Measurements from ENCODE around the gene MAPKAPK3.
A peak's percentile ranks its signal among the peaks of the same experiment; 100 is the strongest.

Gene MAPKAPK3

DNA sequence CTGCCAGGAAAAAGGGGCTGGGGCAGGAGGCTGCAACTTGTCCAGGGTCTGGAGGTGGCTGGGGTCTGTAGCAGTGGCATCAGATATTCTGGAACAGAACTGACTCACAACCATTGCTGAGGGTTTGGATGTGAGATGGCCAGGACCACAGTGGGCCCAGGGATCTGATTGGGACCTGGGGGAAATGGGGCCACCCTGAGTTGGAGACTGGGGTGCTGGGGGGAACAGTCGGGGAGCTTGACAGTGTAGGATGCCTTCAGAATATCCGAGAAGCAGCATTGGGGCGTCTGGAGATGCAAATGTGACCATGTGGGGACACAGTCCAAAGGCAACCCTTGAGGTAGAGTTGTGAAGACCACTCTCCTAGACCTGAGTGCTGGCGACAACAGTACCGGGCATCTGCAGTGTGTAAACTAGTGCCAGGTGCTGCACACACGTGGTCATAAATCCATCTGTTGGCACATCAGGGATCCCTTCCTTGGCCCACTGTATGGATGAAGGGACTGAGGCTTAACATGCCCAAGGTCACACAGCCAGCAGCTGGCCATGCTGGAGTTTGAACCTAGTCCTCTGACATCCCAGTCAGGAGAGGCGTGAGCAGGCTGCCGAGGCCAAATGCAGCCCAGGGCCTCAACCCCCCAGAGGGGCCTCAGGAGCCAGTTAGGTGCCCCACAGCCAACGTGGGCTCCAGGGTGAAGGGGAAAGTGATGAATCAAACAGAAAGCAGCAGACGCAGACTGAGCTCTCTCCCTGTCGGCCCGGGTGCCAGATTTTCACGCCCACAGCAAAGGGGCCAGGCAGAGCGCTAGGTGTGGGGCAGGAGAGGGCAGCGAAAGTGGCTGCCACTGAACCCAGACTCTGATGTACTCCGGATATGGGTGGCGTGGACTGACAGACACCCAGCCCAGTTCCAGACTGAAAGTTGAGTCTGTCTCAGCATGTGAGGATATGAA lies 28.9 kb upstream of the MAPKAPK3 start:
- no peak for DNase-seq (ENCODE audit: low spot score)

DNA sequence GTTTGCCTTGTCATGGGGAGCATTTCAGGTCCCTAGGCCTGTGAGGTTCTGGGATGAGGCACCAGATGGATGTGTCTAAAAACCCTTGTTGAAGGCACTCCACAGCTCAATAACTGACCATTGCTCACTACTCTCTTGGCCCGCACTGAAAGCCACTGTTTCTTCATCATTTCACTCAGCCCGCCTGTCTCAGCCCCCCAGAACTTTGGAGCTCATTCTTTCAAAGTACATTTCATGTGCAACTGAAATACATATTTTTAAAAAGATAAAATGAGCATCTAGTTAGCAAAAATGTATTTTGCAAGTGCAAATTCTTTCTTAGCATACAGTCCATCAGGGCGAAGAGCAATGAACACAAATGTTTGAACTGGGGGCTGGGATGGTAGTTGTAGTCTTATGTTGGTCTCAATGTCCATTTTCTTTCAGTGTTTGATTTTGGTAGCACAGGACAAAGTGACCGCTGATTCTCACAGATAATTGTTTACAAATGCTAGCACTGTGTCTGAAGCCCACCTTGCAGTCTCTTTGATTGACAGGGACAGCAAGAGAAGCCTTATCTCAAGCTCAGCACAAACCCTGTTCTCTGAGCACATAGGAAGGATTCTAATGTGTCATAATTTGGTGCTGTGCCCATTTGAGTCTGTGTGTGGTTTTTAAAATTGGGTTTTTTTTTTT lies 28.1 kb upstream of the MAPKAPK3 start:
- no peak for DNase-seq (ENCODE audit: low spot score)

DNA sequence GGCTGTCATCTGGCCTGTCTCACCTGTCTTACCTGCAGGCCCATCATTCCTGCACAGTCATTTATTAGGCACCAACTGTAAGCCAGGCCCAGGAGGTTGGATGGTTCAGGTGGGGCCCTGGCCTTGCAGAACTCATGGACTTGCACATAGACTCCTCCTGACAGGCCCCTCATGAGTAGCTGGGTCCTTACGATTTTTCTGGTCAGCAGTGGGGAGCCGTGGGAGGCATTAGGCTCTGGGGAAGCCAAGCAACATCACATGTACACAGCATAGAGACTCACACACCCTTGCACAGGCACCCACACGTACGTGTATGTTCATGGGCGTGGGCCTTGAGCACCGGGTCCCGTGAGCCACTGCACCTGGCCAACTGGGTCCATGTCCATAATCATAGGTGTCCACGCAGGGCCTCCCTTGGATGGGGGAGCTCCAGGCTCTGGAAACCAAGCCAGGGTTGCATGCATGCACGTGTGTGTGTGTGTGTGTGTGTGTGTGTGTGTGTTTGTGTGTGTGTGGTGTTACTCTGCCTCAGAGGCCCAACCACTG lies 25.7 kb upstream of the MAPKAPK3 start:
- no peak for DNase-seq (ENCODE audit: low spot score)

DNA sequence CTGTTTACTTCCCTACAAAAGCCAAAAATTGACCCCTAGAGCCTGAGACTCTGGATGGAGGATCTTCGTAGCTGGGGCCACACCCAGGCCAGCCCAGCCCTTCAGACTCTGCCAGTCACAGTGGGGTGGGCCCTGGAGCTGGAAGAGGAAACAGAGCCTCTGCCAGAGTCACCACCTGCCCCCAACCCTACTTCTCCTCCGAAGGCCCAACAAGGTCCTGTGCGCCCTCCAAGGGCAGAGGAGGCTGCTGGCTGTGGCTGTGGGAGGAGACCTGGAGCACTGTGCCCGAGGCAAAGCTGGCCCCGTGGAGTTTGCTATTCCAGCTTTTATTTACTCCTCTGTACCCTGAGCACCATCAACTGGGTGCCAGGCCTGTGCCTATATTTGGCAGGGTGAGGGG lies 24.4 kb upstream of the MAPKAPK3 start:
- no peak for DNase-seq (ENCODE audit: low spot score)

DNA sequence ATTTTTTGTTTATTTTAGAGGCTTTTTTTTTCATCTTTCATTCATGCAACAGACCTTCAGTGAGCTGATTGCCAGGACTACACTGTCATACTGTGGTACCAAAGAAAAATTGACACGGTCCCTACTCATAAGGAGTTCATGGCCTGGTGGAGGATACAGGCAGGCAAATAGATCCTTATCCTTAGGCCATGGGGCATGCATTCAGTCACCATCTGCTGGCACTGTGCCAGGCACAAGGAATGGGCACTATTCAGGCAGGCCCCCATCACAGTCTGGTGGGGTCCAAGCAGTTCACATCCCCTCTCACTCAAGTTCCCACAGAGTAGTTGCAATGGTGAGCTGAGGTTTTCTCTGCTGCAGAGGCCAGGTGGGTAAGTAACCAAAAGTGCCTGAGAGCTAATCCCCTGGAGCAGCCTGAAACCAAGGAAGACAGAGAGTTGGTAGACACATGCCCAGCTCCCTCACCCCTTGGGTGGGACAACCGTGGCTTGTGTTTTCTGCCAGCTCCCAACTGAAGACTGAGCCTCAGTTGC lies 22.6 kb upstream of the MAPKAPK3 start:
- no peak for DNase-seq (ENCODE audit: low spot score)

DNA sequence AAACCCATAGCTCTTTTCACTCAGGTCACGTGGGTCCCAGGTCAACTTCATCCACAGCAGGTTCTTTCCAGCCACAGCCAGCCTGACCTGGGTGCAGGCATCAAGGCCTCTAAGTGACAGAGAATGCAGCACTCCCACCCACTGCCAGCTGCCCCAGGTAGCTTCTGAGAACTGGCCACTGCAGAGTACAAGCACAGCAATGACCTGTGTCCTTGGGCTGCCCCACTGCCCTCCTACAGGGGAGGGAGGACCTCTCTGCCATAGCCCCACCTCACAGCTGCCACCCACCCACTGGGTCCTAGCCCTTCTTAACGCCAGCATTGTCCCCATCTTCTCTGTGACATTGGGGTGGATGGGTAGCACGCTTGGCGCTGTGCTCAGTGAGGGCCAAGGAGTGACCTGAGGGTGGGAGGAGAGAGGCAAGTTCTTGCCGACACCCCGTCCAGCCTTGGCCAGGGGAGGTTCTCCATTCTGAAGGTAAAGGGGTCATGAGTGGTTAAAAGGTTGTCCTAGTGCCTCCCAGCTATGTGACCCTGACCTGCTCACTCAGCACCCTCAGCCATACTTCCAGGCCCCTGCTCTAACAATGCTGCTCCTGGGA lies 17.7 kb upstream of the MAPKAPK3 start:
- no peak for DNase-seq (ENCODE audit: low spot score)

DNA sequence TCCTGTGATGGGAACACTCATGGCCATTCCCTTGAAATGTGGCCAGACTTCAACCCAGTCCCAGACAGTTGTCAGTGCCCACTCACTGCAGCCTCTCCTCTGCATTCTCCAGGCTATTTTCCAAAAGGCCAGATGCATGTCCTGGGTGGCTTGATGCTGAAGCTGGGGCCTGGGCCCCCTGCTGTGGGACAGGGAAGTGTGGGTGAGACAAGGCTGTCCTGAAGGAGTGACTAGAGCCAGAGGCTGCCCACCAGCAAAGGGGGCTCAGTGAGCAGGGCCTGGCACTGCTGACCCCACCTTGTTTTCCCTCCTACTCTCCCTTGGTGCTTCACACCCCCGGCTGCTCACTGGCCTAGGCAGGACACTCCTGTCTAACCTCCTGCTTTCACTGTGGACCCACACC lies 17.2 kb upstream of the MAPKAPK3 start:
- DNase-seq (ENCODE audit: low spot score) = no peak

DNA sequence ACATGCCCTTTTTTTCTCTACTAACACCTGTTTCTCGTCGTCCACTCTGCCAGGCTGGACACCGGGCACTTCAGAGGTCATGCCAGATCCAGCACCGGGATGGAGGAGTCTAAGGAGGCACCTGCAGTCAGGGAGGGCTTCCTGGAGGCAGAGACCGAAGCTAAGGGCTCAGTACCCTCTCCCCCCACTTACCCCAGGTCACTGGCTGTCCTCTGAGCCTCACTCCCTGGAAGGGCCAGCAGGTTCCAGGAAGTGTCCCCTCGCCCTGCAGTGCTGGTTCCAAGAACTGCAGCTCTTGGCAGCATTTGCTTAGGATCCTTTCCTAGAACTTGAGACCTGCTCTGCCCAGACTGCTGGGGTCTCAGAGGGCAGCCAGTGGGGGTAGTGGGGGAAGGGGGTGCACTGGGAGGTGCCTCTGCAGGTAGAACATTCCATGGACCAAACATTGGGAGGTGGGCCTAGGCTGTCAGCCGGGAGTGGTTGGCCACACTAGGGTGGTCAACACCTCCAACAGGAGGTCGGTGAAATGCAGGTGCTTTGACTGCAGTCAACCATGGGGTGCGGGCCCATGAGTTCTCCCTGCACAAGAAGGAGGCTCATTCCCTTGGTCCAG lies 16.7 kb upstream of the MAPKAPK3 start:
- DNase-seq (ENCODE audit: low spot score) = no peak

DNA sequence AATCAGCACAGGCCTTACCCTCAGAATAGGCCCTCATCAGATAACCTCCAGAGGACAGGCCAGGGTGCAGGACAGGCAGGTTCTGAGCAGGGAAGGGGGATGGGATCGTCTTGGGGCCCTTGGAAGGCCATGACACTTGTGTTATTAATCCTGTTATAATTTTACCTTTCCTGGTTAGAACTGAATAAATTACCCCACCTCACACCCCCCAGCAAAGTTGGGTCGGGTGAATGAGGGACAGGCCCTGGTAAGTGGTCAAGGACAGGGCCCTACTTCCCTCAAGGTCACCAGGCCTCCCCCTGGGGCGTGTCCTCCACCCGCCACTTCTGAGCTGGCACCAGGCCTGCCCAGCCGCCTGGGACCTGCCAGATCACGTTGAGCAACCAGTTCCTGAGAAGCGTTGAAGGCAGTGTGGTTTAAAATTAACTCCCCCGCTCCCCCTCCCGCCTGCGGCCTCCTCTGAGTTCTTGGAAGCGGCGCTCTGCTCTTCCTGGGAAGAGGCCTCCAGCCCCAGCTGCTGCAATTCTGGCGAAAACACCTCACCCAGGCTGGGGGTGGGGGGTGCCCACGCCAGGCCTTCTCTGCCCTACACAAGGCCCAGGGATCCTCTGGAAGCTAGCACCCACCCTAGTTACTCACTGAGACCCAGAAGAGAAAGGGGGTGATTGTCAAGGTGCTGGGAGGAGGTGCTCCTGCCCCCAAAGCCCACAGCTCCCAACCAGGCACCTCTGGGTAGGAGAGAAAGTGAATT lies 15.9 kb upstream of the MAPKAPK3 start:
- DNase-seq (ENCODE audit: low spot score) = peak; percentile 88

DNA sequence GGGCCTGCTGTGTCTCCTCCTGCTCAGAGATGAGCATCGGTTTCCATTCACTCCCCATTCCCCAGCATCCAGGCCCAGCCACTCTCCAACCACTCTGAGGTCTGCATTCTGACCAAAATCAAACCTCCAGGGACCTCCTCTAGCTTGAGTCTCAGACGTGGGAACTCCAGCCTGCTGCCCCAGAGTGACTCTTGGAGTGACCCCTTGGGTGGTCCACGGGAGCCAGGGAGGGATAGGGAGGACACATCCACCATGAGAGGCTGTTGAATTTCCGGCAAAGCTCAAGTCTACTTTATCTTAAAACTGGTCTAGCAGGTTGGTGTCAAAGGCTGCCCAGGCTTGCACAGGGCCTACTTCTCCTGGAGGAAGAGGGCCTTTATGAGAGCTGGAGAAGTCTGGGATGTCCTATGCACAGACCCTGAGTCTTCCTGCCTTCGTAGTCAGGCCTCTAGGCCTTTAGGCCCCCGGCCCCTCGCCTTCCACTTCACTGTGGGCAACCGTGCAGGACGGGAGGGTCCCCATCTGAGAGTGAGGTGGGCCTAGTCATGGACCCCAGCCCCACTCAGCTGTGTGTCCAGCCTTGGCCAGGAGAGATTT lies 14.3 kb upstream of the MAPKAPK3 start:
- no peak for DNase-seq (ENCODE audit: low spot score)

DNA sequence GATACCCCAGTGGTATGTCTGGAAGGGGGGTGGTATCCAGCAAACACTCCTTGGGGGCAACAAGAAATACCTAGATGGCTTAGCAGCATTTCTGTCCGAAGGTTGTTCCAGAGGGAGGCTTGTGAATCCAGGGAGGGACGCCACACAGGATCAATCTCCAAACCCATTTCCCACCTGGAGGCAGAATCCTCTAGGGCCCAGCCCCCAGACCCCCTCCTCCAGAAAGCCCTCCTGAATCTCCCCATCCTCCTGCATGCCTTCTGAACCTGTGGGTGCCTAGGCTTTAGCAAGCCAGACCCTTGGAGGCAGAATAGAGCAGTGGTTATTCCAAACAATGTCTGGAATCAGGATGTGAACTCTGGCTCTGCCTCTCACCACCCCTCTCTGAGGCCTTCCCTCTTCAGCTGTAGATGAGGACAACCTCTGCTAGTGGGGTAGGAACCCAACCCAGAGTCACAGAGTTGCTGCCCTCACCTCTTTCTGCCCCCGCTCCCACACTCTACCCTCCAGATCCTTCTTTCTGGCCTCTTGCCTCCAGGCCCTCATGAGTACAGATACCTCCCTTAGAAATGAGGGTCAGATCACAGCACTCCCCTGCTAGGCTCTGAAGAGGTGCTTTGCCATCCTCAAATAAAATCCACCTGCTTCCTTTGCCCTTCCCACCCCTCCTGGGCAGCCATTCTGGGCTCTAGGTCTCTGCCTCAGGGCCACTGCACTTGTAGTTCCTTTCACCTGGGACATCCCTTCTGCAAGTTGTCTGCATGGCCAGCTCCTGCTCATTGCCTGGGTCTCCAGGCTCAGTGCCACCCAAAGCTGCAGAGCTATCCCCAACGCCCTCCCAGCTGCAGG lies 13.5 kb upstream of the MAPKAPK3 start:
- no peak for DNase-seq (ENCODE audit: low spot score)

DNA sequence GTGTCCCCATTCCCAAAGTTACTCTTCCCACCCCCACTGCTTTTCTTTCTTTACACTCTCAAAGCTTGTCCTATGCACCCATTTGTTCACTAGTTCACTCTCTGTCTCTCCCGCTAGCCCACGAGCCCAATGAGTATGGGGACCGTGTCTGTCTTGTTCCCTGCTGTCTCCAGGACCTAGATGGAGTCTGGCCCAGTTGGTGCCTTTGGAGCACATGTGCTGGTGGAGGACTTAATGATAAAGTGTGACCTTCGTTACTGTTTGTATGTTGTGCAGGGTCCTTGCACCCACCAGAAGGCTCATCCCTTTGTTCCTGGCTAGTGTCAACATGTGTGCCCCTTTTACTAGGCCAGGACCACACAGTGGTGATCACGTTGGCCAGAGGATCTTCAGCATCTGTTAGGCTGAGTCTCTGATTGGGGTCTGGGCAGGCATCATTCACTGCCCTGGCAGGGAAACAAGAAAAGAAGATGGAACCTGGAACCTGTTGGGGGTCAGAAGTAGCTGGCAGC lies 12.8 kb upstream of the MAPKAPK3 start:
- no peak for DNase-seq (ENCODE audit: low spot score)

DNA sequence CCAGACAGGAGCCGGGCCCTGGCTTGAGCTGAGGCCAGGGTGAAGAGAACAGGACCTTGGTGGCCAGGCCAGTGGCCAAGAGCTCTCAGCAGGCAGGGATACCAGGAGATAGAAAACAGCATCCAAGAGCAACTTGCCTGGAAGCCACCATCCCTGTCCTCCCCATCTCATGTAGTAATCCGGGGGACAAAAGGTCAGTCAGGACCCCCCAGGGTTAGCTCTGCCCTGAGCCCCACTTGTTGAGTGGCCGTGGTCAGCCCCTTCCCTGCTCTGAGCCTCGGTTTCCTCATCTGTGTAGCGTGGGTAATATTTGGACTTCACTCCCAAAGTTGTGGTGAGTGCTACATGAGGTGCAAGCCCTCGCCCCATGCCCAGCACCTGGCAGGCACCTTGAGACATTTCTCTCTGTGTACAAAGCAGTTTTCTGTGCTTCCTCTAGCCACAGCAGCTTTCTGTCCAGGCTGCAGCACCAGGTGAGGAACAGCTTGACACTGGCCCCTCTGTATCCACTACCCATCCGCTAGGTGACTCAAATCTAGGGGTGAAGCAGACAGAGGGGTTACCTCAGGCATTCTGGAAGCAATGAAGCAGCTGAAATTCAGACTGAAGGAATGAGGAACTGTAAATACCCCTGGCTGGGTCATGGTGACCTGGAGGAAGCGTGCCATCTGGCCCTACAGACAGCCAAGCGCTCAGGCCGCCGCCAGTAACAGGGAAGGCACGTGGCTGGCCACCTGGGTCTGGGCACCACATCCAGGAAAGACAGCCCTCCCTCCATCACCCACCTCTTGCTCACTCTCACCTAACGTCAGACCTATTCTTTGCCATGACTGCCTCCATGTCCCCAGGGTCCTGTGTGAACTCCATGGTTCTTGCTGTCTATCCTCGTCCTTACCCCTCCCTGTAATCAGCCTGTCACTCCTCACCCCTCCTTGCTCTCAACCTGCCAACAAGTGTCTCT lies 12.0 kb upstream of the MAPKAPK3 start:
- DNase-seq (ENCODE audit: low spot score) = no peak

DNA sequence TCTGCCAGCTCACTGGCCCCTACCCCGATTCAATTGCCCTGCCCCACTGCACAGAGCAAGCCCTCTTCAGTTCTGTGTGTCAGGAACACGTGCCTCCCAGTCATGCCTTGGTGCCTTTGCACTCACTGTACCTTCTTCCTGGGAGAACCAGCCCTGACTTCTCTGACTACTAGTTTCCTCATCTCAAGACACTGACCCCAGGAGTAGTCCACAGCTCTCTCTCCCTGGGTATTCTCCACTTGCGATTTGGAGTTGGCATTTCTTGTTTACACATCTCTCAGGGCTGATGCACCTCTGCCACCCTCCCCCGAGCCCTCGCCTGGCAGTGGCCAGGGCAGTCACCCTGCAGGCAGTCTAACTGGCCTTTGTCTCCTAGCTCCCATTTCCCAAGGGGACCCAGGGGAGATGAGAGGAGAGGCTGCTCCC lies 11.0 kb upstream of the MAPKAPK3 start:
- no peak for DNase-seq (ENCODE audit: low spot score)

DNA sequence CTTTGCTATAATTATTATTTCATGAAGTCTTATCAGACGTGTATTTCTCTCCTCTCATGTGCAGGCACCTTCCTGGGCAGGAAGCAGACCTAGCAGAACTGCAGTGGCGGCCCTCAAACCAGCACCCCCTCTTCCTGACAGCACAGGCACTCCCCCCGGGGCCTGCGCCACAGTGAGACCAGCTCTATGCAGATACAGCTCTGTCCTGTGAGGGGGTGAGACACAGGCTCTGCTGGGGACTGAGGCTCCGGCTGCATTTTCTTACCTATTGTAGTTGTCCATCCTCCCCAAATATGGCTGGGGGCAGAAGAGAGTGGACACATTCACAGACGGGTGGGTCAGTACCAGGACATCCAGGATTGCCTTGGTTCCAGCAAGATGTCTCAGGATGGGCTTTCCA lies 10.4 kb upstream of the MAPKAPK3 start:
- no peak for DNase-seq (ENCODE audit: low spot score)

DNA sequence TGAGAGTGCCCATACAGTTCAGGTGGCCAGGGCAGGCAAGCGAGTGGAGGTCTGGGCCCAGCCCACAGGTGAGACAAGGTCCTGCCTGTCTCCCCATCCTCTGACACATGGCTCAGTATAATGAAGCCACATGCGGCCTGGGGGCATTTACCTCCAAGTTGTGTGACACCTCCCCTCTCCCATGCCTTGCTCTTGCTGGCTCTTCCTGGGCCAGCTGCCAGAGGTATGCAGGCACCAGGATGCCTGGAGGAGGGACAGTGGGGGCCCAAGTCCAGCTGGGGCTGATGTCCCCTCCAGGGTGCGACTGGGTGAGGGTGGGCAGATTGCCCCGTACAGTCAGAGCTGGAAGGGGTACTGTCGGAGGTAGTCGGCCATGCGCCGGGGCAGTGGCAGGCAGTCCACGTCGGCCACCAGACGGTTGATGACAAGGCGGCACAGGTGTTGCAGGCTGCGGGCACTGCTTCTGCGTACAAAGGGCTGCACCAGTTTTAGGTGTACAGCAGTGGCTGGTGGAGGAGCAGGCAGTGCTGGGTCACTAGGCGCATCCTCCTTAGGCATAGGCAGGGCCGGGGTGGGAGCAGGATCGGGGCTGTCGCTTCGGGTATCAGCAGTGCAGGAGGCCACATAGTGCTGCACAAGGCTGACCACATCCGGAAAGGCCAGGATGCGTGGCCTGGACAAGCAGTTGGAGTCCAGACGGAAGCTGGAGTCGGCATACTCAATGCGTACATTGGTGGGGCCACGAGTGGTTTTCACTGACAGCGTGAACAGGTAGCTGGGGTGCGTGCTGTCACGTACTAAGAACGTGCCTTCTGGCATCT lies 9.5 kb upstream of the MAPKAPK3 start:
- DNase-seq (ENCODE audit: low spot score) = no peak

DNA sequence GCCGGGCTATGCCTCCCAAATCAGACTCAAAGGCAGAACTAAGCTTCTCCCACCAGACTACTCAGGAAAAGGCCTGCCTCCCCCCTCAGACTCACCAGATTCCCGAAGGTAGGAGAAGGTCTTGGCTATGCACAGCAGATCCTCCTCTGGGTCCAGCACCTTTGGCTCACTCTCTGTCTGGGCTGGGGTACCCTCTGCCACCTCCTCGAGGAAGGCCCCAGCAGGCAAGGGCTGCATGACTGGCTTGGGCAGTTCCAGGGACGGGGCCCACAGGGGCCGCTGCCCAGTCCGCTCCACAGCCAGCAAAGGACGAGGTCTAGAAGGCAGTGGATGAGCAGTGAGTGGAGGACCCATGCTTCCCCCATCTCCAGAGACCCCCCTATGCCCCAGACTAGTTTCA lies 8.7 kb upstream of the MAPKAPK3 start:
- no peak for DNase-seq (ENCODE audit: low spot score)

Measured in Ammon's horn (tissue), 1 donor.